C1 segment of cervical spinal cord (tissue), 14 donors: ENCODE measurements around the gene SSR1.
"Not testable (repeated sequence)": the region's sequence is repeated elsewhere in the genome, so short reads cannot be mapped to it uniquely, and the experiment has no call there.

Source experiments
- DNase-seq, 14 donors: peaks; one replicate each; lab custom pipeline; 2025; lab: John Stamatoyannopoulos, UW

Gene SSR1

GRCh38 chr6:7282097-7282906, 30.7 kb downstream of the SSR1 start:
- DNase-seq = no peak

GRCh38 chr6:7276199-7276524, 36.8 kb downstream of the SSR1 start:
- no peak for DNase-seq

GRCh38 chr6:7274525-7274924, 38.5 kb downstream of the SSR1 start:
- not testable (repeated sequence) for DNase-seq

- DNase-seq = no peak
Measured at GRCh38 chr6:7273709-7274108, 39.3 kb downstream of the SSR1 start.

GRCh38 chr6:7271205-7271534, 41.8 kb downstream of the SSR1 start:
- DNase-seq = no peak

- DNase-seq = no peak
Measured at GRCh38 chr6:7270320-7271204, 42.4 kb downstream of the SSR1 start.

GRCh38 chr6:7269816-7270215, 43.2 kb downstream of the SSR1 start:
- no peak for DNase-seq

- DNase-seq = no peak
Measured at GRCh38 chr6:7268816-7269555, 44.0 kb downstream of the SSR1 start.

- DNase-seq = no peak
Measured at GRCh38 chr6:7268362-7268761, 44.6 kb downstream of the SSR1 start.

GRCh38 chr6:7267466-7268091, 45.4 kb downstream of the SSR1 start:
- DNase-seq = peak in 2 of 14 donors; percentile 13 to 41

GRCh38 chr6:7267071-7267465, 45.9 kb downstream of the SSR1 start:
- DNase-seq = no peak

GRCh38 chr6:7265385-7265726, 47.6 kb downstream of the SSR1 start:
- DNase-seq = not testable (repeated sequence)

GRCh38 chr6:7264686-7265384, 48.2 kb downstream of the SSR1 start:
- DNase-seq = no peak

- DNase-seq = no peak
Measured at GRCh38 chr6:7264041-7264440, 49.0 kb downstream of the SSR1 start.

- DNase-seq = not testable (repeated sequence)
Measured at GRCh38 chr6:7263519-7263805, 49.5 kb downstream of the SSR1 start.

GRCh38 chr6:7262746-7263518, 50.1 kb downstream of the SSR1 start:
- DNase-seq = no peak

GRCh38 chr6:7261852-7262461, 51.0 kb downstream of the SSR1 start:
- no peak for DNase-seq

GRCh38 chr6:7261032-7261841, 51.8 kb downstream of the SSR1 start:
- peak; percentile 28 to 87 (median 70) for DNase-seq

- no peak for DNase-seq
Measured at GRCh38 chr6:7260291-7261031, 52.5 kb downstream of the SSR1 start.
